ENCODE results near the gene CREBZF.

Gene CREBZF

DNA sequence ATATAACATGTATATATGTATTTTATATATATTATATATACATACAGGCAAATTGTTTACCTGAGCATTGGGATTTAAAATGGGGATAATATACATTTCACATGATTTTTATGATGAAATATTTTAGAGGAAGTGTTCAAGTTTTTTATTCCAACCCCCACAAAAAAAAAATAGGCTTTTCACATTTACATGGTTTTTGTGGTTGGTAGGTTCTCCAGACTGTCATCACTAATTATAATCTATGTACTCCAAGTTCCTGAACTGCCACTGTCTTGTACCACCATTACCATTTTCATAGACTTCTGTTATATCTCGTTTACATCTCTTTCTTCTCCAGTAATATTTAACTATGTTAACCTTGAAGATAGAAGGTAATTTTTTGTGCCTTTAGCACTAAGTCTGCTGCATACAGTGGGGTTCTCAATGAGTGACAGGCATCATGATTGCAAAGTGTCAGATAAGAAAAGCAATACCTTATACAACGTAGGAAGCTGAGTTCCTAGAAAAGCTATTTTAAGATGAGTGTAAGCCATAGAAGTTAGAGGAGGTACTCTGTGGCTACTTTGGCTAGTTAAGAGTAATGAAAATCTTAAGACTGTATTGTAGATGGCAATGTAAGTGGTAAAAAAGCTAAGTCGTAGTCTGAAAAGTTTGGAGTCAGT, 12.0 kb downstream of the CREBZF start:
- TF ChIP-seq TAF1 (IDR thresholded peaks at IDR 0.05; ENCODE audit: borderline replicate concordance, insufficient read depth, low read length) = no peak
- TF ChIP-seq, protein P1, sequence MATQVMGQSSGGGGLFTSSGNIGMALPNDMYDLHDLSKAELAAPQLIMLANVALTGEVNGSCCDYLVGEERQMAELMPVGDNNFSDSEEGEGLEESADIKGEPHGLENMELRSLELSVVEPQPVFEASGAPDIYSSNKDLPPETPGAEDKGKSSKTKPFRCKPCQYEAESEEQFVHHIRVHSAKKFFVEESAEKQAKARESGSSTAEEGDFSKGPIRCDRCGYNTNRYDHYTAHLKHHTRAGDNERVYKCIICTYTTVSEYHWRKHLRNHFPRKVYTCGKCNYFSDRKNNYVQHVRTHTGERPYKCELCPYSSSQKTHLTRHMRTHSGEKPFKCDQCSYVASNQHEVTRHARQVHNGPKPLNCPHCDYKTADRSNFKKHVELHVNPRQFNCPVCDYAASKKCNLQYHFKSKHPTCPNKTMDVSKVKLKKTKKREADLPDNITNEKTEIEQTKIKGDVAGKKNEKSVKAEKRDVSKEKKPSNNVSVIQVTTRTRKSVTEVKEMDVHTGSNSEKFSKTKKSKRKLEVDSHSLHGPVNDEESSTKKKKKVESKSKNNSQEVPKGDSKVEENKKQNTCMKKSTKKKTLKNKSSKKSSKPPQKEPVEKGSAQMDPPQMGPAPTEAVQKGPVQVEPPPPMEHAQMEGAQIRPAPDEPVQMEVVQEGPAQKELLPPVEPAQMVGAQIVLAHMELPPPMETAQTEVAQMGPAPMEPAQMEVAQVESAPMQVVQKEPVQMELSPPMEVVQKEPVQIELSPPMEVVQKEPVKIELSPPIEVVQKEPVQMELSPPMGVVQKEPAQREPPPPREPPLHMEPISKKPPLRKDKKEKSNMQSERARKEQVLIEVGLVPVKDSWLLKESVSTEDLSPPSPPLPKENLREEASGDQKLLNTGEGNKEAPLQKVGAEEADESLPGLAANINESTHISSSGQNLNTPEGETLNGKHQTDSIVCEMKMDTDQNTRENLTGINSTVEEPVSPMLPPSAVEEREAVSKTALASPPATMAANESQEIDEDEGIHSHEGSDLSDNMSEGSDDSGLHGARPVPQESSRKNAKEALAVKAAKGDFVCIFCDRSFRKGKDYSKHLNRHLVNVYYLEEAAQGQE (IDR thresholded peaks at IDR 0.05; ENCODE audit: insufficient read depth in 1 of 2, low read depth in 2 of 2, low read length in 2 of 2) = no peak

DNA sequence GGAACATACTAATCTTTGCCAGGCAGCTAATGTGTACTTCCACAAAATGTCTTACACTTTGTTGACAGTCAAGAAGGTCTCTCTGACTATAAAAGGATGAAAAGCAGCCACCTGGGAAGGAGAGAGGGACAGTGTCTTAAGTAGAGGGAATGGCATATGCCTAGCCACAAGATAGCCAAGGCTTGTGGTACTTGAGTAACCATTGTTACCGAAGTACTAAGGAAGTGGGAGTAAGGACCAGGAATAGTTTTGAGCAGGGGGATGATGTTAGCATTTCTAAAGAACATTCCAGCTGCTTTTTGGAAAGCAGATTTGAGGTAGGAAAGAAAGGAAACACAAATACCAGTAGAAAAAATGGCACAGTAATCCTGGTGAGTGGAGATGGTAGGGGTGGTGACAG, 13.8 kb downstream of the CREBZF start:
- TF ChIP-seq TAF1 (IDR thresholded peaks at IDR 0.05; ENCODE audit: borderline replicate concordance, insufficient read depth, low read length) = no peak
- TF ChIP-seq FOXP2 (optimal IDR thresholded peaks at IDR 0.05; ENCODE audit: borderline replicate concordance, extremely low read depth, extremely low read length, insufficient read depth) = no peak
- TF ChIP-seq SIN3A (IDR thresholded peaks at IDR 0.05; ENCODE audit: borderline replicate concordance, insufficient read depth, low read length) = no peak
- TF ChIP-seq, protein P1 (IDR thresholded peaks at IDR 0.05; ENCODE audit: insufficient read depth in 1 of 2, low read depth in 2 of 2, low read length in 2 of 2) = no peak
- TF ChIP-seq POLR2AphosphoS5 (IDR thresholded peaks at IDR 0.05; ENCODE audit: low read depth, low read length) = no peak

DNA sequence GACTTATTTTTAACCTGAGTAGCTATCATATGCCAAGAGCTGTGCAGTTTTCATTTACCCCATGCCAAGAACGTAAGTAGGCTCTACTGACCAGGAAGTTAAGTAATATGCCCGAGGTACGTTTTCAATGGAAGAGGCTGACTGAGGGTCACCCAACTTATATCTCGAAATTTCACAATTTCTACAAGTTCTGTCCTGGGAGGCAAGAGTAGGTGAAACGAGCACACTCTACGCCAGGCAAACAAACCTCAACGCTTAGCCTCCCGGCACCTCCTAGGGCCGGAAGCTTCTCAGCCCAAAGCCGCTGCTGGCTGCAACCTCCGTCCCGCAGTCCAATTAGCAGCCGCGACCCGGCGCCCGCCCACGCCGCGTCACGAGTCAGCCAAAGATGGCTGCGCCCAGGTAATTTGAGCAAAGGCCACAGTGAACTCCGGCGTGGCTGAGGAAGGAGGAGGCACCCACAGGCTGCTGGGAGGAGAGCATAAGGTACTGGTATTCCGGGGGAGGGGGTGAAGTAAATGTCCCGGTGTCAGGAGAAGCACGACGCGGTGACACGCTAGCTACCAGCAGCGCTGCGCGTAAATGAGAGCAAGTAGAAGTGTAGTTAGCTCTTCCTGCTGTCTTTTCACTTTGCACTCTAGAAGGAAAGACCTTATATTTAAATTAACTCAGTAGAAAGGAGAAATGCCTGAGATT, 17.2 kb downstream of the CREBZF start, which contains the start of gene TMEM126A:
Gene TMEM126A, plus strand, starts transcription at position 364 of the 696 bp plus-strand sequence. CDS start 2,289 bp downstream, outside the sequence.
- TF ChIP-seq POLR2AphosphoS5 (IDR thresholded peaks at IDR 0.05; ENCODE audit: low read depth, low read length) (peak; percentile 93), SIN3A (IDR thresholded peaks at IDR 0.05; ENCODE audit: borderline replicate concordance, insufficient read depth, low read length) (no peak), FOXP2 (optimal IDR thresholded peaks at IDR 0.05; ENCODE audit: borderline replicate concordance, extremely low read depth, extremely low read length, insufficient read depth) (peak; percentile 47), TAF1 (IDR thresholded peaks at IDR 0.05; ENCODE audit: borderline replicate concordance, insufficient read depth, low read length) (peak; percentile 83)
- TF ChIP-seq, protein P1 (IDR thresholded peaks at IDR 0.05; ENCODE audit: insufficient read depth in 1 of 2, low read depth in 2 of 2, low read length in 2 of 2) = no peak

DNA sequence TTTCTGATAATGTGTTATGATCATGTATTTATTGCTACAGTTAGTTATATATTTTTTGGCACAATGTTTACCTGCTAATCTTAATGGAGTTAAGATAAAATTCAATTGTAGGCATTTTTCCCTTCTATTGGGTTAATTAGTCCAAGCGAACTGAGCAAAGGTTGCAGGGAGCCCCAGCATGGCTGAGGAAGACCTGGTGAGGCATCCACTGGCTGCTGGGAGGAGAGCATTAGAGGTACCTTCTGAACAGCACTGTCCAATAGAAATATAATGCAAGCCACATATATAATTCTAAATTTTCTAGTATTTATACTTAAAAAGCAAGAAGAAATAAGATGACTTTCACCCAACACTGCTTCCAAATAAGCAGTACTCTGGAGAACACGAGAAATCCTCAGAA, 17.9 kb downstream of the CREBZF start:
- no peak for TF ChIP-seq SIN3A (IDR thresholded peaks at IDR 0.05; ENCODE audit: borderline replicate concordance, insufficient read depth, low read length)
- TF ChIP-seq FOXP2 (optimal IDR thresholded peaks at IDR 0.05; ENCODE audit: borderline replicate concordance, extremely low read depth, extremely low read length, insufficient read depth) = no peak
- TF ChIP-seq POLR2AphosphoS5 (IDR thresholded peaks at IDR 0.05; ENCODE audit: low read depth, low read length) = no peak
- TF ChIP-seq, protein P1 (IDR thresholded peaks at IDR 0.05; ENCODE audit: insufficient read depth in 1 of 2, low read depth in 2 of 2, low read length in 2 of 2) = no peak
- TF ChIP-seq TAF1 (IDR thresholded peaks at IDR 0.05; ENCODE audit: borderline replicate concordance, insufficient read depth, low read length) = no peak
